DMS153 treated with DMSO at 0.1 percent for 48 hours (cell line): Measurements from ENCODE around the gene ST3GAL5.

Source experiments
- DNase-seq: peaks from one replicate; lab custom pipeline; 2025; ENCODE audit not compliant: unreplicated experiment; lab: John Stamatoyannopoulos, UW

The ST3GAL5 gene

DNA sequence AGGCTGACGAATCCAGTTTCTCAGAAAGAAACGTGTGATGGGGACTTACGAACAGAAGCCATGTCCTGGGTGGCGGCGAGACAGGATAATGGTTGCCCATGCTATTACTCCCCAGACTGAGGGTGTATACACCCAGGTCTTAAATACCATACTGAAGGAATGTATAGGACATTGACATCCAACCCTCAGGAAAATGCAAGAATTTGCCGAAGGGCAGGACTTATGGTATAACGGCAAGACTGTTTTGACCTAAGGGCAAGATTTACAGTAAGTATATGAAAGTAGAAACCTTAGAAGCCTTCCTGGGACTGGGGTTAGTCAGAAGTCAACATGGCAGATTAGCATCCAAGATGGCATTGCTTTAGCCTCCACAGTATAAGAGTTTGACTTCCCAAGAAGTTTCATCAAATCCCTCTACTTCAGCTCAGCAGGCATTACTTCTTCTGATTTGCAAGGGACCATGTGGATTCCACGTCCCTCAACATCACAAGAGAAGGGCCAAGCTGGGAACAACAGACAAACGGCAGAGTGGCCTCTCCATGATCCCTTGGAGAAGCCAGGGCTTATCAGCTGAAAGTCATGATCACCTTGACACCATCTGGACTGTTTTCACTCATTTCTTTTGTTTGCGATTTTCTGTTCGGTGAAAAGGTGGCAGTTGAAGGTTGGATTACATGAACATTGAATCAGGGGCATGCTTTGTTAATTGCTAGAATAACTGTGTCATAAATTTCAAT, 21.1 kb downstream of the ST3GAL5 start:
- no peak for DNase-seq

GRCh38 chr2:85867121-85867520, 21.7 kb downstream of the ST3GAL5 start:
- no peak for DNase-seq

DNA sequence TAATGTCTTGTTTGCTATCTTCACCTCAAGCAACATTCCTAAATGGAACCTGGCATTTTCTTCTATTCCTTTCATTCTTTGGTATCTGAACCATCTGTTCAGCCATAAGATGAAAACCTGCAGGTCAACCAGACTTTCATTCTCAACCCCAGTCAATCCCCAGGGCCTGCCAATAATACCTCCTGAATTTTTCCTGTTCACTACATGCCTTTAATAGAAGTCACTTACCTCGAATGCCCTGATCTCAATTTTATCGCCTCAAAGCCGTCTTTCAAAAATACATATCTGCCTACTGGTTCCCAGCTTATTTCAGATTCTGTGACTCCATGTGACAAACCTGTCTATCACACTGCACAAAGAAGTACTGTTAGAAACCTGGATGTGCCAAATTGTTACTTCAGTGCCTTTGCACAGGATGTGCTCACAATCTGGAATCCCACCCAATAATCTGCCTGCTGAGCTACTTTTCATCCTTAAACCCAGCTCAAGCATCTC, 22.6 kb downstream of the ST3GAL5 start:
- no peak for DNase-seq

GRCh38 chr2:85865539-85866164, 23.1 kb downstream of the ST3GAL5 start:
- DNase-seq: no peak

DNA sequence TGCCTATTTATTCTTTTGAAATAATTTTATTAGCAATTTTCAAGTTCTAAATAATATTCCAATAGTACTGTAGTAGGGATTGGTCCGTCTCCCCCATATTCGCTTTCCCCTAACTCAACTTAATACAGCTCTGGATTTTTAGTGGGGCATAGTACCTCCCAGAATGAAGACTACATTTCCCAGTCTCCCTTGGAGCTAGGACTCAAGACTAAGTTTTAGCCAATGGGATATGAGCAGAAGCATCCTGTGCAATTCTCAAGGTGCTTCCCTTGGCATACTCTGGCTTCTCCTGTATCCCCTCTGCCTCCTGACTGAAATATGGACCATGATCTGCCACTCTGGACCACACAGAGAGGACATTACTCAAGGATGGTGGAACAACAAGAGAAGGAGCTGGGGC, 24.1 kb downstream of the ST3GAL5 start:
- no peak for DNase-seq

DNA sequence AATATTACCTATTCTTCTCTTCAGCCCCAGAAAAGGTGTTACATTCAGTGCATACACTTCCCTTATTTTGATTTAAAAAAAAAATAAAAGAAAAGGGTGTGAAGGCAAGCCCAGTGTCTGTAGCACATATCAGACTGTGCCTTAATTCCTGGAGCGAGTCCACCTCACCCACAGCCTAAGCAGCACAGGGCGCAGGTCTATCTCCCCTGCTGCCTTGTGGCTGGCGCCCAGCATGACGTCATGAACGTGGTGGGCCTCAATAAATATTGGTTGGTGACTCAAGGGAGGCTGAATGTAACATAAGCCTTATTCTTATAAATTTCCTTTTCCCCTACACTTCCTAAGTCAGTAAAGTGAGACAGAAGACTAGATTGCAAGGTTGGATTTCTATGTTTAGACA, 26.4 kb downstream of the ST3GAL5 start:
- DNase-seq: no peak

DNA sequence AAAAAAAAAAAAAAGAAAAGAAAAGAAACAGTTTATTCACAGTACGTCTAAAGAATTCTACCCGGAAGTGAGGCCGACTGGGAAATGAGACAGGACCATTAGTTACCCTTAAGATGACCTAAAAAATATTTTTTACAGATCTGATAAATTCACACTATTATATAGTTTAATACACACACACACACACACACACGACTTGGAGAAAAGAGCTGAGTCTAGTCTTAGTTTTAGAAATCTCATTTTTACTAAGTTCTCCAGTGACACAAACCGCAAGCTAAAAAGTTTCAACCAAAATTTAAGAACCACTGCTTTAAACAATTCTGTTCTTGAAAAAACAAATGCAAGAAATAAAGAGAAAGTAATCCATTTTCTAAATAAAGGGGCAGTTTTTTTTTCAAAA, 27.1 kb downstream of the ST3GAL5 start:
- no peak for DNase-seq

GRCh38 chr2:85861180-85861579, 27.6 kb downstream of the ST3GAL5 start:
- DNase-seq: no peak

DNA sequence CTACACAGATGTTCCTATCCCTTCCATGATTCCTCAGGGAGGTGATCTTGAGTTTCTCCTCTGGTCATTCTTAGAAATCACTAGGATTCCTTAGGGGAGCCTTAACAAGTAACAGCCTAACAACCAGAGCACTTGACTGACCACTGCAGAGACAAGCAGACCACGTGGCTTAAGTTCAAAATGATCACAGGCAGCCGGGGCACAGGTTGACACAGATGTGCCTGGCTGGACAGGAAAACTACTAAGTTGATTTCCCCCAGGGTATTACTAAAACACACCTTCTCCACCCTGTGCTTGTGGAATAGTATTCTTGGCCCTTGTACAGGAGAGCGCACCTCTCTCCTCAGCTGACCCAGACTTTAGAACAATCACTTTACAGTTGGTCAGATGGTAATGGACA, 29.9 kb downstream of the ST3GAL5 start:
- DNase-seq: no peak

DNA sequence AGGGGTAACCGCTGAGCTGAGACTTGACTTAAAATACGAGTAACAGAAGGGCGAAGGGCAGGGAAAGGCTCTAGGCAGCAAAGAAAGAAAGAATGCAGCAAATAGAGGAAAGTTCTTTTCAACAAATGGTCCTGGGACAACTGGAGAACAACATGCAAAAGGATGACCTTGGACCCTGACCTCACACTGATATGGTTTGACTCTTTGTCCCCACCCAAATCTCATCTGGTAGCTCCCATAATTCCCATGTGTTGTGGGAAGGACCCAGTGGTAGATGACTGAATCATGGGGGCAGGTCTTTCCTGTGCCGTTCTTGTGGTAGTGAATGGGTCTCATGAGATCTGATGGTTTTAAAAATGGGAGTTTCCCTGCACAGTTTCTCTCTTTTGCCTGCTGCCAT, 33.9 kb downstream of the ST3GAL5 start:
- DNase-seq: no peak

DNA sequence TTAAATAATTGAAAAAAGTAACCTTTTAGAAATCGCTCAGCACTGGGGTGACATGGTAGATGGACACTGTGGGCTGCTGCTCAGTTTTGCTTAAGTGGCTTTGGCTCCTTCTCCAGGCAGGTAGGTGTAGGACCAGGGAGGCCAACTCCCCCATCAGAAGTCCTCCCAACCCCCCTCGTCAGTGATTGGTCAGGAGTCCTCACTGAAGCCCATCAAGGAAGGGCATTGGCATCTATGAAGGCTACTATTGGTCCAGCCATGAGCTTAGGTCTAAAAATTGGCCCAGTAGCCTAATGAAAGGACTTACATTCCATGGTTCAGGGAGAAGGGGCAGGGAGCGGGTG, 34.7 kb downstream of the ST3GAL5 start:
- no peak for DNase-seq

- DNase-seq: no peak
Measured at GRCh38 chr2:85853499-85854165, 35.2 kb downstream of the ST3GAL5 start.

DNA sequence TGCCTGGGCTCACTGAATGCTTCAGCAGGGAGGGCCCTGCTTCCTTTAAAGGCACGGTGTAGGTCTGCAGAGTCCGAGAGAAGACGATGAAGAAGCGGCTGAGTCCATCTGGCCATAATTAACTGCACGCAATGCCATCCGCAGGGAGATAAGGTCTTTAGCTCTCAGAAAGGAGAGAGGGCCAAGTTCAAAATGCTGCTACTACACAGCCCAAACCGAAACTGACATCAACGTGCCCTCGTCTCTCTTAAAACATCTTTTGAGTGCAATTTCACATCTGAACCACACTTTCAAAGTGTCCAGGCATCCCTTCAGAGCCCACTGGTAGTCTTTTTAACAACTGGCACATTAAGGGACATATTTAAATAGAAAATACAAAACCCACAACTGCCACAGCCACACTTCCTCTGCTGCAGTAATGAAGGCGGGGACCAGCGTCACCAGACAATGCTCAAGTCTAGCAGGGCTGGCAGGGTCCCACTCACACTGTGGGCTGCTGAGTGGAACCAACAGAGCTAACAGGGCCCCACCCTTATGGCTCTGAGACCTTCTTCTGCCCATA, 35.8 kb downstream of the ST3GAL5 start:
- DNase-seq: no peak

- DNase-seq: no peak
Measured at GRCh38 chr2:85852152-85852840, 36.5 kb downstream of the ST3GAL5 start.

GRCh38 chr2:85851253-85852151, 37.3 kb downstream of the ST3GAL5 start:
- no peak for DNase-seq

- DNase-seq: no peak
Measured at GRCh38 chr2:85850451-85850850, 38.3 kb downstream of the ST3GAL5 start.

DNA sequence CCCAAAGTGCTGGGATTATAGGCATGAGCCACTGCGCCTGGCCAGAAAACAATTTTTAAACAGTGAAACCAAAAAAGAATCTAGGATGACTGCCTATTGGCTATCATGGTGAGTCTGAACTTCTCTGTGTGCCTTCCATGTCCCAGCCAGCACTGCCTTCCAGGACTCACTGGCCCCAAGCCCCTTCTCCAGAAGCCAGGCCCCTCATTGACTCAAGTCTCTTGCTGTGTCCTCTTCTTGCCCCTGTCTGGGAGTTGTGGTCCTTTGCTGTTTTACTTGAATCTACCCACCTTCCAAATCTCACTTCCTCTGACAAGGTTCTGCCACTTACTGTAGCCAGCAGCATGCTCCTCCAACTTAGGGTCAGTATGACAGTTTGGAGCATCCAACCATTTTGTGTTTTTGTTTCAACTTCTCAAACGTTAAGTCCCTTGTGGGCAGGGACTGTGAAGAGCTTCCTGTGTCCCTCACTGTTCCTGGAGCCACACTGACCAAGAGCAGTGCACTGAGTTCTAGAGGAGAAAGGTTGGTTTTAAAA, 41.7 kb downstream of the ST3GAL5 start:
- no peak for DNase-seq

GRCh38 chr2:85846411-85846810, 42.4 kb downstream of the ST3GAL5 start:
- DNase-seq: no peak

DNA sequence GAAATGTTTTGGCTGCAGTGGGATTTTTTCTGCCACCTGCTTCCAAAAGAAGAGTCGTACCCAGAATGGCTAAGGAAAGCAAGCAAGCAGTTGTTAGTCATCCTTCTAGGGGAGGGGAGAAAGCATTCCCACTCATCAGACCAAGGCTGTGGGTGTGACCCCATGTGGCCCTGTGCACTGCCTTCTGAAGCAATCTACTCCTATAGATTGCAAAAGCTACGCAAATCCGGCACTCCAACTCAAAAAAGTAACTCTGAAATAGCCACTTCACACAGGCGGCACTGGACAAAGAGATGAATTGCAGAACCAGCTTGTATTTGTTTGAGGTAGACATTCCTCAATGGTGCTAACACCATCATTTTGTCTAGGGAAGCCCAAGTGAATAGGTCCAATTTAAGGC, 44.3 kb downstream of the ST3GAL5 start:
- DNase-seq: no peak

- no peak for DNase-seq
Measured at GRCh38 chr2:85843543-85843942, 45.2 kb downstream of the ST3GAL5 start.
